Nephron progenitor cell (in vitro differentiated cells): ENCODE measurements around the gene XPO5.
"Not testable (repeated sequence)": the region's sequence is repeated elsewhere in the genome, so short reads cannot be mapped to it uniquely, and the experiment has no call there.

ENCODE experiments used
- DNase-seq: peaks from one replicate; pipeline ENCODE4 v3.0.0; 2021
- H3K27ac Mint-ChIP-seq: 2 replicates; pipeline ENCODE4 v1.8.0; 2021; ENCODE audit warnings: mild to moderate bottlenecking, moderate library complexity, mixed read lengths
- H3K27me3 Mint-ChIP-seq: 2 replicates; pipeline ENCODE4 v1.8.0; 2021; ENCODE audit warnings: mild to moderate bottlenecking, low read depth, mixed read lengths; ENCODE audit not compliant: poor library complexity
- H3K36me3 Mint-ChIP-seq: 2 replicates; pipeline ENCODE4 v1.8.0; 2021; ENCODE audit warnings: low read depth, mixed read lengths
- H3K4me1 Mint-ChIP-seq: 2 replicates; pipeline ENCODE4 v1.8.0; 2021; ENCODE audit warnings: mixed read lengths
- H3K4me3 Mint-ChIP-seq: 2 replicates; pipeline ENCODE4 v1.8.0; 2021; ENCODE audit warnings: mild to moderate bottlenecking, moderate library complexity, mixed read lengths
- H3K9me3 Mint-ChIP-seq: 2 replicates; pipeline ENCODE4 v1.8.0; 2021; ENCODE audit warnings: mild to moderate bottlenecking, moderate library complexity, mixed read lengths
- CTCF ChIP-seq: fragments of 200-600 bp; sonication (generic); IDR thresholded peaks from 2 replicates; pipeline ENCODE4 v1.5.0; 2021; ENCODE audit warnings: antibody characterized with exemption

The XPO5 gene

GRCh38 chr6:43547222-43547621, 28.6 kb downstream of the XPO5 start:
- no peaks in the 10 kb centered on the region for H3K27me3 Mint-ChIP-seq
- H3K4me1 Mint-ChIP-seq, result no peaks in the 10 kb centered on the region
- no peak for DNase-seq
- no peak overlapping the region for H3K4me3 Mint-ChIP-seq
- no peak for TF ChIP-seq CTCF
- H3K27ac Mint-ChIP-seq, result peak overlapping the region; percentile 77
- H3K36me3 Mint-ChIP-seq, result peaks cover 72% of the 10 kb centered on the region
- H3K9me3 Mint-ChIP-seq, result no peaks in the 10 kb centered on the region

- Mint-ChIP-seq H3K27me3 (no peaks in the 10 kb centered on the region), H3K9me3 (no peaks in the 10 kb centered on the region), H3K4me3 (no peak overlapping the region), H3K36me3 (peaks cover 70% of the 10 kb centered on the region), H3K27ac (no peak overlapping the region), H3K4me1 (peaks cover 7% of the 10 kb centered on the region)
- no peak for DNase-seq
- TF ChIP-seq CTCF, result no peak
Observed at GRCh38 chr6:43544461-43544860, 31.4 kb downstream of the XPO5 start.

GRCh38 chr6:43541774-43542471, 33.9 kb downstream of the XPO5 start:
- TF ChIP-seq CTCF, result no peak
- Mint-ChIP-seq H3K4me3 (no peak overlapping the region), H3K36me3 (peaks cover 77% of the 10 kb centered on the region), H3K4me1 (peaks cover 7% of the 10 kb centered on the region), H3K27me3 (no peaks in the 10 kb centered on the region), H3K27ac (peak overlapping the region; percentile 2), H3K9me3 (no peaks in the 10 kb centered on the region)
- DNase-seq, result no peak

- Mint-ChIP-seq H3K36me3 (peaks cover 66% of the 10 kb centered on the region), H3K27ac (no peak overlapping the region), H3K27me3 (no peaks in the 10 kb centered on the region), H3K4me1 (peaks cover 7% of the 10 kb centered on the region), H3K9me3 (no peaks in the 10 kb centered on the region), H3K4me3 (no peak overlapping the region)
- TF ChIP-seq CTCF, result no peak
- DNase-seq, result no peak
Observed at GRCh38 chr6:43540507-43540906, 35.3 kb downstream of the XPO5 start.

GRCh38 chr6:43539409-43539808, 36.4 kb downstream of the XPO5 start:
- not testable (repeated sequence) for H3K9me3 Mint-ChIP-seq, H3K4me3 Mint-ChIP-seq, H3K27ac Mint-ChIP-seq, DNase-seq, H3K4me1 Mint-ChIP-seq, H3K27me3 Mint-ChIP-seq
- peaks cover 64% of the 10 kb centered on the region for H3K36me3 Mint-ChIP-seq

GRCh38 chr6:43538986-43539385, 36.9 kb downstream of the XPO5 start:
- H3K4me1 Mint-ChIP-seq, H3K4me3 Mint-ChIP-seq, H3K27me3 Mint-ChIP-seq: not testable (repeated sequence)

GRCh38 chr6:43532201-43532600, 43.6 kb downstream of the XPO5 start:
- DNase-seq, result no peak
- no peaks in the 10 kb centered on the region for H3K4me1 Mint-ChIP-seq
- H3K36me3 Mint-ChIP-seq, result peaks cover 65% of the 10 kb centered on the region
- no peak overlapping the region for H3K27ac Mint-ChIP-seq
- no peak for TF ChIP-seq CTCF
- H3K27me3 Mint-ChIP-seq, result no peaks in the 10 kb centered on the region
- no peaks in the 10 kb centered on the region for H3K9me3 Mint-ChIP-seq
- H3K4me3 Mint-ChIP-seq, result no peak overlapping the region

More at GRCh38 chr6:43538986-43539385, 36.9 kb downstream of the XPO5 start:
- not testable (repeated sequence) for H3K9me3 Mint-ChIP-seq, H3K27ac Mint-ChIP-seq, DNase-seq
- peaks cover 64% of the 10 kb centered on the region for H3K36me3 Mint-ChIP-seq
